H1 (cell line): ENCODE data around the gene PRPS1. TPM values are rescaled to one million over a fixed set of nuclear protein-coding genes. Genes with fewer than 3 reads are reported as not detected.

Experiments used
- CTCF ChIA-PET: fragments of 300-600 bp; sonication (Branson Sonifier 250); formaldehyde crosslinking; loops from one replicate; lab custom pipeline; 2021; ENCODE audit not compliant: partially characterized antibody; lab: Charles Lee
- POLR2A ChIA-PET: fragments of 300-600 bp; sonication (Branson Sonifier 250); formaldehyde crosslinking; loops from one replicate; lab custom pipeline; 2021; ENCODE audit warnings: inconsistent platforms; ENCODE audit not compliant: partially characterized antibody; lab: Charles Lee
- DNase-seq, 2 experiments: peaks; one replicate each; pipeline versions ENCODE4 v3.0.0 to v3.0.0-alpha.2; 2010 to 2022; ENCODE audit warnings: low spot score in 2 of 2, low read depth in 1 of 2, mixed read lengths in 1 of 2
- FAIRE-seq: peaks from 2 replicates; lab custom pipeline; 2011; peaks lifted over from hg19 to GRCh38; lab: Jason Lieb, UNC
- H2AFZ ChIP-seq: 2 replicates; pipeline ENCODE4 v1.8.1; 2012; ENCODE audit warnings: low read length, inconsistent platforms
- H2AK5ac ChIP-seq: 2 replicates; pipeline ENCODE4 v1.6.1; 2013; ENCODE audit warnings: low read depth, low read length
- H2BK120ac ChIP-seq: replicated peaks from 2 replicates; pipeline ENCODE3; 2013; ENCODE audit warnings: low read depth, low read length, inconsistent platforms
- H2BK12ac ChIP-seq: 2 replicates; pipeline ENCODE4 v1.6.1; 2013; ENCODE audit warnings: low read depth, low read length
- H2BK15ac ChIP-seq: 2 replicates; pipeline ENCODE4 v1.6.1; 2013; ENCODE audit warnings: low read length
- H2BK20ac ChIP-seq: 2 replicates; pipeline ENCODE4 v1.6.1; 2013; ENCODE audit warnings: low read length
- H2BK5ac ChIP-seq: 2 replicates; pipeline ENCODE4 v1.6.1; 2013; ENCODE audit warnings: low read depth, low read length
- H3K14ac ChIP-seq: 2 replicates; pipeline ENCODE4 v1.6.1; 2013; ENCODE audit warnings: inconsistent platforms; ENCODE audit not compliant: insufficient read length
- H3K18ac ChIP-seq: 2 replicates; pipeline ENCODE4 v1.6.1; 2013; ENCODE audit warnings: low read length; ENCODE audit errors: extremely low read depth
- H3K23ac ChIP-seq: 2 replicates; pipeline ENCODE4 v1.6.1; 2013; ENCODE audit warnings: inconsistent platforms; ENCODE audit not compliant: insufficient read length
- H3K23me2 ChIP-seq: 2 replicates; pipeline ENCODE4 v1.6.1; 2013; ENCODE audit warnings: low read depth, low read length
- H3K27ac ChIP-seq: 2 replicates; pipeline ENCODE4 v1.6.1; 2011; ENCODE audit warnings: low read depth, low read length, inconsistent platforms
- H3K27me3 ChIP-seq, 4 experiments: replicated peaks in 1 of 4; 1 replicate in 1 of 4; 2 replicates in 3 of 4; pipeline versions ENCODE4 v1.6.1 to v1.8.1; 2011 to 2013; ENCODE audit warnings: low read length in 3 of 4, mild to moderate bottlenecking in 3 of 4, inconsistent platforms in 2 of 4, mixed read lengths in 2 of 4, moderate library complexity in 1 of 4; ENCODE audit not compliant: control insufficient read depth in 3 of 4, insufficient read depth in 3 of 4; ENCODE audit errors: extremely low read depth in 1 of 4
- H3K36me3 ChIP-seq, 4 experiments: 2 replicates each; pipeline versions ENCODE4 v1.6.1 to v1.8.1; 2011 to 2013; ENCODE audit warnings: mild to moderate bottlenecking in 4 of 4, low read length in 3 of 4, moderate library complexity in 2 of 4, control low read depth in 1 of 4, inconsistent platforms in 1 of 4; ENCODE audit not compliant: insufficient read depth in 4 of 4, control insufficient read depth in 2 of 4
- H3K4ac ChIP-seq: replicated peaks from 2 replicates; pipeline ENCODE3; 2013; ENCODE audit warnings: low read length, low read depth, mixed read lengths, inconsistent platforms; ENCODE audit not compliant: insufficient read length
- H3K4me1 ChIP-seq, 4 experiments: replicated peaks in 1 of 4; 1 replicate in 1 of 4; 2 replicates in 3 of 4; pipeline versions ENCODE4 v1.6.1 to v1.8.1; 2011 to 2013; ENCODE audit warnings: low read length in 3 of 4, inconsistent platforms in 2 of 4, mixed read lengths in 1 of 4; ENCODE audit not compliant: insufficient read depth in 4 of 4, control insufficient read depth in 3 of 4
- H3K4me2 ChIP-seq, 2 experiments: 2 replicates each; pipeline versions ENCODE4 v1.6.1 to v1.8.1; 2011 to 2013; ENCODE audit warnings: low read depth in 2 of 2, low read length in 2 of 2, control low read depth in 1 of 2, inconsistent platforms in 1 of 2, mild to moderate bottlenecking in 1 of 2; ENCODE audit not compliant: insufficient read depth in 1 of 2
- H3K4me3 ChIP-seq, 4 experiments: fragments of 200-600, 300-600 bp in 1 of 4; sonication (generic), shearing (Covaris generic), sonication (Bioruptor Twin) in 1 of 4; 2 replicates each; pipeline versions ENCODE4 v1.5.1 to v1.8.1; 2011 to 2016; ENCODE audit warnings: low read length in 4 of 4, low read depth in 3 of 4, control low read depth in 2 of 4, inconsistent platforms in 2 of 4, mild to moderate bottlenecking in 2 of 4, mixed read lengths in 1 of 4, moderate library complexity in 1 of 4; ENCODE audit not compliant: insufficient read depth in 2 of 4; ENCODE audit errors: extremely low read depth in 1 of 4
- H3K56ac ChIP-seq: replicated peaks from 2 replicates; pipeline ENCODE3; 2013; ENCODE audit warnings: low read depth, mild to moderate bottlenecking, mixed read lengths, low read length, inconsistent platforms; ENCODE audit not compliant: insufficient read length
- H3K79me1 ChIP-seq: 2 replicates; pipeline ENCODE4 v1.6.1; 2013; ENCODE audit warnings: low read depth, low read length, control low read depth
- H3K79me2 ChIP-seq, 2 experiments: 2 replicates each; pipeline versions ENCODE4 v1.6.1 to v1.8.1; 2012 to 2013; ENCODE audit warnings: low read length in 2 of 2, mild to moderate bottlenecking in 2 of 2, inconsistent platforms in 1 of 2; ENCODE audit not compliant: insufficient read depth in 2 of 2, control insufficient read depth in 1 of 2
- H3K9ac ChIP-seq, 4 experiments: replicated peaks in 1 of 4; 1 replicate in 1 of 4; 2 replicates in 3 of 4; pipeline versions ENCODE4 v1.6.1 to v1.8.1; 2011 to 2013; ENCODE audit warnings: low read depth in 3 of 4, low read length in 3 of 4, control low read depth in 2 of 4, mild to moderate bottlenecking in 2 of 4, moderate library complexity in 2 of 4, inconsistent platforms in 1 of 4; ENCODE audit errors: extremely low read depth in 1 of 4
- H3K9me3 ChIP-seq, 2 experiments: 2 replicates each; pipeline versions ENCODE4 v1.6.1 to v1.8.1; 2012 to 2013; ENCODE audit warnings: mild to moderate bottlenecking in 2 of 2, moderate library complexity in 2 of 2, control low read depth in 1 of 2, inconsistent platforms in 1 of 2, low read depth in 1 of 2, low read length in 1 of 2, mixed read lengths in 1 of 2; ENCODE audit not compliant: insufficient read depth in 2 of 2
- H4K20me1 ChIP-seq, 2 experiments: replicated peaks in 1 of 2; 2 replicates each; pipeline versions ENCODE3 to v1.8.1; 2011 to 2013; ENCODE audit warnings: inconsistent platforms in 2 of 2, low read length in 2 of 2, mild to moderate bottlenecking in 1 of 2; ENCODE audit not compliant: insufficient read depth in 2 of 2, control insufficient read depth in 1 of 2
- H4K5ac ChIP-seq: 2 replicates; pipeline ENCODE4 v1.6.1; 2013; ENCODE audit warnings: low read length, low read depth, mixed read lengths, inconsistent platforms; ENCODE audit not compliant: insufficient read length
- H4K8ac ChIP-seq: 2 replicates; pipeline ENCODE4 v1.8.0; 2013; ENCODE audit warnings: mild to moderate bottlenecking, moderate library complexity, low read length, inconsistent platforms; ENCODE audit not compliant: insufficient read depth; ENCODE audit errors: extremely low read depth
- H4K91ac ChIP-seq: replicated peaks from 2 replicates; pipeline ENCODE3; 2013; ENCODE audit warnings: low read length, mixed read lengths, inconsistent platforms; ENCODE audit not compliant: insufficient read length
- BCL11A ChIP-seq, 2 experiments: IDR thresholded peaks; one replicate each; pipeline ENCODE4 v1.6.1; 2011; ENCODE audit warnings: low read depth in 2 of 2, low read length in 2 of 2, mild to moderate bottlenecking in 2 of 2
- CHD2 ChIP-seq: IDR thresholded peaks from 2 replicates; pipeline ENCODE4 v1.6.1; 2012; ENCODE audit warnings: low read length, improper control_type of control experiment
- JUN ChIP-seq: IDR thresholded peaks from 2 replicates; pipeline ENCODE4 v1.6.1; 2011; ENCODE audit warnings: low read depth, mild to moderate bottlenecking, improper control_type of control experiment, low read length
- KDM5A ChIP-seq: fragments of 200-600 bp; IDR thresholded peaks from 2 replicates; pipeline ENCODE4 v1.7.1; 2012; ENCODE audit warnings: mild to moderate bottlenecking, low read length, inconsistent platforms, mixed read lengths
- SAP30 ChIP-seq: fragments of 300-600 bp; sonication (generic); IDR thresholded peaks from 2 replicates; pipeline ENCODE4 v1.7.1; 2012; ENCODE audit warnings: low read length, moderate library complexity, mild to moderate bottlenecking, inconsistent platforms; ENCODE audit not compliant: insufficient read depth, insufficient replicate concordance
- SRF ChIP-seq: IDR thresholded peaks from 2 replicates; pipeline ENCODE4 v1.6.1; 2011; ENCODE audit warnings: mild to moderate bottlenecking, low read depth, low read length, moderate library complexity
- TAF1 ChIP-seq: IDR thresholded peaks from 2 replicates; pipeline ENCODE4 v1.6.1; 2011; ENCODE audit warnings: mild to moderate bottlenecking, low read depth, low read length
- TEAD4 ChIP-seq: IDR thresholded peaks from 2 replicates; pipeline ENCODE4 v1.6.1; 2012; ENCODE audit warnings: low read depth, low read length, inconsistent platforms, mixed read lengths
- WGBS, 2 experiments: shearing (Covaris generic) in 1 of 2; methylation state at CpG; one replicate each; pipeline versions ENCODE4 v1.1.6 to v1.1.7; 2013 to 2015; ENCODE audit warnings: low lambda C conversion rate in 2 of 2, mixed read lengths in 2 of 2, inconsistent platforms in 1 of 2, low coverage in 1 of 2, missing lambda C conversion rate in 1 of 2; ENCODE audit not compliant: insufficient replicate concordance in 2 of 2, insufficient coverage in 1 of 2, insufficient read length in 1 of 2; ENCODE audit errors: extremely low coverage in 1 of 2, missing lambda C conversion rate in 1 of 2; 5-methylcytosine and 5-hydroxymethylcytosine counted together
- polyA plus RNA-seq, 7 experiments: library from polyadenylated mRNA; depleted of rRNA in 3 of 7; stranded (reverse) in 5 of 7; unstranded in 2 of 7; fragments of >200 nt in 5 of 7; fragments of 200-250 nt in 2 of 7; gene quantifications; 1 replicate in 5 of 7; 2 replicates in 1 of 7; 4 replicates in 1 of 7; pipeline versions ENCODE4 v1.2.1 to v1.2.3, GENCODE V29; 2011 to 2013; ENCODE audit warnings: missing spikeins in 2 of 7, mixed read lengths in 2 of 7
- total RNA-seq: library from RNA; stranded (reverse); fragmentation: NEBNext Ultra II Directional; extraction: Animal tissue kit (Norgen Biotek cat#: 25700); gene quantifications from 2 replicates; pipeline ENCODE4 v1.2.1, GENCODE V29; 2021
- TF ChIP-seq, protein P1 (sequence below): IDR thresholded peaks from 2 replicates; pipeline ENCODE4 v1.6.1; 2012; ENCODE audit warnings: inconsistent platforms

Gene PRPS1
- total and polyA plus RNA-seq, 2 of the 8 experiments (the other 6 are each of a cell fraction or from before 2014, with no cell fraction given), result 90.1 to 110 TPM

DNA sequence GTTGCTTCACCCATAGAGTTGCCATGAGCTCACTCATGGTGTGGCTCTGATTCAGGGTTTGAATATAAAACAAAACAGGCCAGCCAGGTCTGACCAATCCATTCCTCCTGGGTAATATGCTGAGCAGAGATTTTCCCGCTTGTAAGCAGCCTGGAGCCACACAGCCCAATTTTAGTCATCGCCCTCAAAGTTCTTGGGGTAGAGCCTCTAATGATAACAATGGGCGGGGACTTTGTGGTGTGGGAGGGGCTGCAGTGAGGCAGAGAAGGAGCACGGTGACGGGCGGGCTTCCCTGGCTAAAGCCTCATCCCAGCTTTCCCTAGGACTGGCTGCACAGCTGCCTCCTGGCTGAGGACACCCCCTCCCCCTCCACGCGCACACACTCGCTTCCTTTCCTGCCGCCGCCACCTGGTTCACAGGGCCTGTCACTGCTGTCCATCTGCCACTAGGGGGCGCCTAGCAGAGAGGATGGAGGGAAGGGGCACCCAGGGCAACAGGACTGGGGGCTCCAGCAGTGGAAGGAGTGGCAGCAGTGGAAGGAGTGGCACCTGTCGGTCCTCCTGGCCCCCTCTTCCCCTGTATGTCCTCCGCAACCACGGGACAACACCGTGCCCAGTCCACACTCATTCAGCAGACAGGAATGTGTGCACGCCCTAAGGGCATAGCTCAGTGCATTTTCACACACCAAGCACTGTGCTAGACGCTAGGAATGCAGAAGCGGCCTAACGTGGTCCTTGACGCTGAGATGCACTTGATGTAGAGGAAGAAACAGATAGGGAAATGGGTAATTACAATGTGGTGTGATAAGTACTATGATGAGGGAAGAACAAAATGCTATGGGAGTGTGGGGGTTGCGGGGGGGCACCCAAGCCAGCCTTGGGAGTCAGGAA lies 26.8 kb downstream of the PRPS1 start:
- Histone ChIP-seq H2BK120ac (no peak overlapping the region), H4K5ac (no peak overlapping the region), H3K23ac (no peak overlapping the region), H3K79me1 (no peaks in the 10 kb centered on the region), H3K27ac (no peak overlapping the region; the same call in 1 of the 2 replicates), H2BK5ac (no peak overlapping the region), H3K27me3 (no peaks in the 10 kb centered on the region), H3K4ac (no peak overlapping the region), H3K14ac (no peak overlapping the region), H2AK5ac (no peak overlapping the region), H3K4me3 (peak overlapping the region in 1 of 4 experiments; percentile 48; a peak in 1 of 8 replicates), H3K9ac (peak overlapping the region in 1 of 4 experiments; percentile 10; a peak in 1 of 7 replicates), H3K9me3 (no peaks in the 10 kb centered on the region), H3K56ac (no peak overlapping the region), H4K91ac (no peak overlapping the region), H4K8ac (peak overlapping the region; percentile 72; the same call in 1 of the 2 replicates), H3K4me1 (peaks cover 0 to 5% (median 0%) of the 10 kb centered on the region in 4 experiments; a peak in 2 of 7 replicates), H3K79me2 (no peaks in the 10 kb centered on the region), H3K23me2 (no peaks in the 10 kb centered on the region), H2BK20ac (no peak overlapping the region), H2BK12ac (no peak overlapping the region), H2BK15ac (no peak overlapping the region), H3K18ac (no peak overlapping the region), H3K4me2 (peak overlapping the region; percentile 4 to 34), H2AFZ (no peak overlapping the region), H4K20me1 (peaks cover 0 to 3% of the 10 kb centered on the region in 2 experiments), H3K36me3 (peaks cover 0 to 1% (median under 1%) of the 10 kb centered on the region in 4 experiments; a peak in 2 of 8 replicates)
- peak; percentile 50 to 75 for DNase-seq
- ChIA-PET CTCF (interaction anchor here (0.8 to 29.5 kb wide), 26 partner anchors 11 to 415 kb away, joined by 3 to 325 read pairs (median 3); partner anchors contain the start of genes NCBP2L, PRPS1 and TSC22D3), POLR2A (interaction anchor here (1.1 to 1.5 kb wide), 5 partner anchors 11 to 122 kb away, joined by 3 to 6 read pairs (median 4); partner anchors contain the start of gene NCBP2L)
- FAIRE-seq, result peak; percentile 50
- 77% methylated on average over 7 of the region's 22 CpGs; no CpG with 5 or more reads in 1 of the 2 experiments for WGBS, 2 experiments
- TF ChIP-seq CHD2 (0 out of 2 replicates have a peak, but pooled peaks have one; percentile 31), SAP30 (no peak), KDM5A (no peak), TEAD4 (no peak), SRF (no peak), JUN (no peak), BCL11A (IDR thresholded peaks at IDR 0.05; ENCODE audit: low read depth in 2 of 2, low read length in 2 of 2) (no peak), TAF1 (no peak)
- TF ChIP-seq, protein P1, sequence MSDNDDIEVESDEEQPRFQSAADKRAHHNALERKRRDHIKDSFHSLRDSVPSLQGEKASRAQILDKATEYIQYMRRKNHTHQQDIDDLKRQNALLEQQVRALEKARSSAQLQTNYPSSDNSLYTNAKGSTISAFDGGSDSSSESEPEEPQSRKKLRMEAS, result peak; percentile 74
